ENCODE results near the gene ADAM19.

ADAM19 gene

GRCh38 chr5:157611571-157612476, 36.2 kb upstream of the ADAM19 start:
- Histone ChIP-seq H3K27ac (ENCODE audit: low read length) (peak overlapping the region; percentile 89), H3K4me1 (ENCODE audit: low read length) (peaks cover 48% of the 10 kb centered on the region), H3K79me2 (ENCODE audit: low read length) (no peaks in the 10 kb centered on the region), H3K9ac (ENCODE audit: low read length) (peak overlapping the region; percentile 58; the same call in 1 of the 2 replicates), H3K36me3 (replicated peaks; ENCODE audit: low read depth, low read length) (no peaks in the 10 kb centered on the region), H3K4me3 (ENCODE audit: low read length) (no peak overlapping the region), H3K27me3 (ENCODE audit: low read depth, low read length) (no peaks in the 10 kb centered on the region), H4K20me1 (ENCODE audit: insufficient read depth, low read length) (no peaks in the 10 kb centered on the region), H2AFZ (ENCODE audit: low read depth, low read length) (peak overlapping the region; percentile 82), H3K9me3 (ENCODE audit: insufficient read depth, low read length) (no peaks in the 10 kb centered on the region), H3K4me2 (ENCODE audit: low read length) (peak overlapping the region; percentile 58)
- TF ChIP-seq EZH2phosphoT487 (IDR thresholded peaks at IDR 0.05; ENCODE audit: low read depth): no peak
- TF ChIP-seq, protein P1, sequence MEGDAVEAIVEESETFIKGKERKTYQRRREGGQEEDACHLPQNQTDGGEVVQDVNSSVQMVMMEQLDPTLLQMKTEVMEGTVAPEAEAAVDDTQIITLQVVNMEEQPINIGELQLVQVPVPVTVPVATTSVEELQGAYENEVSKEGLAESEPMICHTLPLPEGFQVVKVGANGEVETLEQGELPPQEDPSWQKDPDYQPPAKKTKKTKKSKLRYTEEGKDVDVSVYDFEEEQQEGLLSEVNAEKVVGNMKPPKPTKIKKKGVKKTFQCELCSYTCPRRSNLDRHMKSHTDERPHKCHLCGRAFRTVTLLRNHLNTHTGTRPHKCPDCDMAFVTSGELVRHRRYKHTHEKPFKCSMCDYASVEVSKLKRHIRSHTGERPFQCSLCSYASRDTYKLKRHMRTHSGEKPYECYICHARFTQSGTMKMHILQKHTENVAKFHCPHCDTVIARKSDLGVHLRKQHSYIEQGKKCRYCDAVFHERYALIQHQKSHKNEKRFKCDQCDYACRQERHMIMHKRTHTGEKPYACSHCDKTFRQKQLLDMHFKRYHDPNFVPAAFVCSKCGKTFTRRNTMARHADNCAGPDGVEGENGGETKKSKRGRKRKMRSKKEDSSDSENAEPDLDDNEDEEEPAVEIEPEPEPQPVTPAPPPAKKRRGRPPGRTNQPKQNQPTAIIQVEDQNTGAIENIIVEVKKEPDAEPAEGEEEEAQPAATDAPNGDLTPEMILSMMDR (IDR thresholded peaks at IDR 0.05; ENCODE audit: low read depth, low read length): no peak

GRCh38 chr5:157610990-157611389, 35.4 kb upstream of the ADAM19 start:
- Histone ChIP-seq H3K4me1 (ENCODE audit: low read length) (peaks cover 57% of the 10 kb centered on the region), H3K27ac (ENCODE audit: low read length) (peak overlapping the region; percentile 89)

DNA sequence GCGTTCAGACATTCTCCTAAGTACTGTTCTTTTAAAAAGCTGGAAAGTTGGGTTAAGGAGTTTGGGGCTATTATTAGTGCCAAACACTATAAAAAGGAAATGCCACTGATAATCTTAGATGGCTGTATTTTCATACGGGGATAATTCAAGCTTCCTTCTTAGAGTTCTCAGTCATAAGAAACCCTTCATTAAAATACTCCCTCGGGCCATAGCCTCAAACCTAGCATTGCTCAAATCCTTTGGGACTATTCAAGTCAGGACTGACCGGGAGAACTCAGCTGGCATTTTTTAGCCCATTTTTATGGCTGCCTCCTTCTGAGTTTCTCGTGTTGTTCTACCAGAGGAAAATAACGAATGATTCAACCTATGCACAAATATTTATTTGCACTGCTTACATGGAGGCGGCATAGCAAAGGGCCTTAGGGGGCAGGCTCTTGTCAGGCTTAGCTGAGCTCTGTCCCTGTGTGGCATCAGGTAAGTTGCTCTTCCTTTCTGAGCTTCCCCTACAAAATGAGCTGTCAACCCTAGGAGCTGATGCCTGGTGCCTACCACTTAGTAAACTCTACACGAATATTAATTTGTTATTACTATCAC, 33.5 kb upstream of the ADAM19 start:
- Histone ChIP-seq H3K36me3 (replicated peaks; ENCODE audit: low read depth, low read length) (no peaks in the 10 kb centered on the region), H3K27ac (ENCODE audit: low read length) (no peak overlapping the region), H3K9ac (ENCODE audit: low read length) (no peak overlapping the region), H3K4me2 (ENCODE audit: low read length) (no peak overlapping the region), H3K9me3 (ENCODE audit: insufficient read depth, low read length) (no peaks in the 10 kb centered on the region), H3K27me3 (ENCODE audit: low read depth, low read length) (no peaks in the 10 kb centered on the region), H3K79me2 (ENCODE audit: low read length) (no peaks in the 10 kb centered on the region), H3K4me3 (ENCODE audit: low read length) (no peak overlapping the region), H4K20me1 (ENCODE audit: insufficient read depth, low read length) (no peaks in the 10 kb centered on the region), H2AFZ (ENCODE audit: low read depth, low read length) (no peak overlapping the region), H3K4me1 (ENCODE audit: low read length) (peaks cover 71% of the 10 kb centered on the region)
- TF ChIP-seq, protein P1 (IDR thresholded peaks at IDR 0.05; ENCODE audit: low read depth, low read length): no peak
- TF ChIP-seq EZH2phosphoT487 (IDR thresholded peaks at IDR 0.05; ENCODE audit: low read depth): no peak

More at GRCh38 chr5:157610990-157611389, 35.4 kb upstream of the ADAM19 start:
- Histone ChIP-seq H2AFZ (ENCODE audit: low read depth, low read length) (no peak overlapping the region), H4K20me1 (ENCODE audit: insufficient read depth, low read length) (no peaks in the 10 kb centered on the region), H3K4me2 (ENCODE audit: low read length) (peak overlapping the region; percentile 58), H3K9me3 (ENCODE audit: insufficient read depth, low read length) (no peaks in the 10 kb centered on the region), H3K27me3 (ENCODE audit: low read depth, low read length) (no peaks in the 10 kb centered on the region), H3K9ac (ENCODE audit: low read length) (peak overlapping the region; percentile 58; the same call in 1 of the 2 replicates), H3K36me3 (replicated peaks; ENCODE audit: low read depth, low read length) (no peaks in the 10 kb centered on the region), H3K4me3 (ENCODE audit: low read length) (no peak overlapping the region), H3K79me2 (ENCODE audit: low read length) (no peaks in the 10 kb centered on the region)
- TF ChIP-seq, protein P1 (IDR thresholded peaks at IDR 0.05; ENCODE audit: low read depth, low read length): no peak
- no peak for TF ChIP-seq EZH2phosphoT487 (IDR thresholded peaks at IDR 0.05; ENCODE audit: low read depth)

Data from OCI-LY3 (cell line).